HG03442 (cell line): ENCODE results near the gene CRYBG1.
"Not testable (repeated sequence)": the region's sequence is repeated elsewhere in the genome, so short reads cannot be mapped to it uniquely, and the experiment has no call there.

Experiments
- ATAC-seq: cut with Tn5 transposase; IDR thresholded peaks from one replicate; pipeline ENCODE4 v1.9.1; 2021; ENCODE audit warnings: mild to moderate bottlenecking, moderate library complexity; ENCODE audit not compliant: unreplicated experiment

The CRYBG1 gene

DNA sequence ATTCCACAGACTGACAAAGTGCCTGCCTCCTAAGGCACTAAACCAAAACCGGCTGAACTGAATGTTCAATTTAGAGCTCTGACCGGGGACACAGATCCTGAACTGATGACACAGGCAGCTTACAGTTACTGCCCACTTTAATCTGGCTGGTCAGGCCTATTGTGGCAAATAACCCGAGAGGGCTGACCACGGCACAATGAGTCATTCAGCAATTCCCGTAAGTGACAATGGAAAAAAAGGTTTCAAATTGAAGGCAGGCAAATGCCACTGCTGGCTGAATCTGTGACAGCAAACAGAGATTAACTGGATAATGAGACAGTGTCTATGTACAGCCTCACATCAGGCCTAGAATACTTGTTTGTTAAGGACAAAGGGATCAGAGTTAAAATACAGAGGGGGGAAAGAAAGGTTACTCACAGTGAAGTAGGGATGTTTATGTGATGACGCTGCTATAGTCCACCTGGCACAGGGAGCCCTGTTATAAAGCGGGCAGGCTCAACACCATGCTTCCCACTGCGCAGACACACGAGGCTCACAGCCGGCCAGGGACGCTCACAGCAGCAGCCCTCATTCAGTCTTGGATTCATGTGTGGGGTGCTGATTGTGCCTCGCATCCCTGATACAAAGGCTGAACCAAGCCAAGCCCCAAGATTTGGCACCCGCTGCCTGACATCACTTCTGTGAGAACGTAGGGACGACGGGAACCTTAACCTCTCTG lies 214.4 kb downstream of the CRYBG1 start:
- no peak for ATAC-seq

DNA sequence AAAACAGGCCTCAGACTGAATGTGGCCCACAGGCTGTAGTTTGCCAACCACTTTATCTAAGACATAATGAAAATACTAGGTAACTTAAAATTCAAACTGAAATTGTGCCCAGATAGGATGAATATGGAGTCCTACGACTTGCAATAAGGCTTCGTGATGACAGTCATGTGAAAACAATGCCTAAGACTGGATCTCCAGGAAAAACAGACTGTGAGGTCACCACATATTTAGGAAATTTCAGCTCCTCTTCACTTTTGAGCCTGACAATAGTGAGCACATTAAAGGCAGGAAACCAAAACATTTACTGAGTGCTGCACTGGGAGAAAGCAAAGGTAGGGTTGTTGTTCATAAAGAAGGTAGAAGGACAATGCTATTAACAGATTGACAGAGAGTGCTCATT lies 218.8 kb downstream of the CRYBG1 start:
- no peak for ATAC-seq

DNA sequence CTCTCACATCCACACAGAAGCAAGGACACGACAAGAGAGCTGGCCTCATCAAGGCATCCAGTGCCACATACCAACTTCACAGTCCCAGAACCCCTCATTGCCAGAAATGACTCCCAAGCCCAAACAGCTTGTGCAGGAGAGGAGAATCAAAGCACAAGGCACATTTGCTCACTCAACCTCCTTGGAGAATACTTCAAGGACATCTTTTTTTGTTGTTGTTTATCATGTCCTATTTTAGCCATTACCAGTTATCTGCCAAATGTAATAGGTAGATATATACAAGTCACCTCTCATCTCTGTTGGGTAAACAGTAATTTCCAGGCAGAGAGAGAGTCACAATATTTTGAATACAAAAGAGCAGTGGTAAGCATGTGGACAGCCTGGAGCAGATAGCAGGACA lies 221.0 kb downstream of the CRYBG1 start:
- no peak for ATAC-seq

DNA sequence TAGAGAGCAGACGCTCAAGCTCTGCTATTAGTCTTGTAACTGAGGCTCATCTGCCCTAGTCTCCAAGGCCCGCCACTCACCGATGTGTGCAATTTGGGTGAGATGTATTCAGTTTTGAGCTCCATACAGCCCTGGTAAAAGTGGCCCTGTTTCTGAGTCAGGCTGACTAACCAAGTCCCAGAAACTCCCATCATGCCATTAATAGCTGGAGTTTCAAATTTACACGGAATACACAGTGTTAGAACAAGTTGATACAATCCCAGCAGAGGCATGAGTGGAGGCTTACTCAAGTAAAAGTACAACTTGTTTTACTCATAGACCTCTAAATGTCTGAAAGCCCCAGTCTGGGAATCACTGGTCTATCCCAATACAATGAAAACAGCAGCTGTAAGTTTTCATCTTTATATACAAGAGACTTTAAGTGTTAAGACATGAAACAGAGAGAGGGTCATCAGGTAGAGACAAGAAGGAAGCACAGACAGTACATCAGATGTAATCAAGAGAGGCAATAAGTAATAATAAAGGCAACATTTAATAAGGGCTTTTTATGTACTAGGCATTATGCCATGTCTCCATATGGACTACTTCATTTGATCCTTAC lies 226.4 kb downstream of the CRYBG1 start:
- no peak for ATAC-seq

DNA sequence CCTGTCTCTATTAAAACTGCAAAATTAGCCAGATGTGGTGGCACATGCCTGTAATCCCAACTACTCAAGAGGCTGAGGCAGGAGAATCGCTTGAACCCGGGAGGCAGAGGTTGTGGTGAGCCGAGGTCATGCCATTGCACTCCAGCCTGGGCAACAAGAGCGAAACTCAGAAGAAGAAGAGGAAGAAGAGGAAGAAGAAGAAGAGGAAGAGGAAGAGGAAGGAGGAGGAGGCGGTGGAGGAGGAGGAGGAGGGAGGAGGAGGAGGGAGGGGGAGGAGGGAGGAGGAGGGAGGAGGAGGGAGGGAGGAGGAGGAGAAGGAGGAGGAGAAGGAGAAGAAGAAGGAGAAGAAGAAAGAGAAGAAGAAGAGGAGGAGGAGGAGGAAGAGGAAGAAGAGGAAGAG lies 228.4 kb downstream of the CRYBG1 start:
- ATAC-seq = not testable (repeated sequence)

DNA sequence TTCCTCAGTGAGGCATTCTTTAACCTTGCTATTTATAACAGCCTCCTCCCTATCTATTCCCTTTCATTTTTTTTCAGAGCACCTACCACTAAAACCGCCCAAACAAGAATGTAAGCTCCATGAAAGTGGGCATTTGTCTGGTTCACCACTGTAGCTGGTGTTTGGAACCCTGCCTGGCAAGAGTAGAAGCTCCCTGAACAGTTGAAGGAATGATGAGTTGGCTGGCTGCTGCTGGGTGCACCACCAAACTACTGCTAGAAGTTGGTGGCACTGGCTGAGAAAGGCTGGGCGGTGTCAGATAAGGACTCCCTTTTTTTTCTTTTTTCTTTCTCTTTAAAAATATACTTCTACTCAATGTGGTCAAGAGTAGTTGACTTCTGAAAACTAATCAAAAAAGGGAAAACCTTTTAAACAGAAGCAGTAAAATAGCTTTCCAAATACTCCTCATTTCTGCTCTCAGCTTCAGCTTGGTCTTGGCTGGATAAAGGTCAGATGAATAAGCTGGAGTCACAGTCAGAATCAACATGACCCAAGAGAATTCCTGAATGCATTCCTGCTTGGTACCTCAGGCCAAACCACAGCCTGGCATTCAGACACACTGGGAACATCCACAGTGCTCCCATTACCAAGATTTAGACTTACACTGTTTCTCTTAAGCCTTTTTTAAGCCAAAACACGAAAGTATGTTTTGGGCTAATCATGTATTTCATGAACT lies 230.8 kb downstream of the CRYBG1 start:
- no peak for ATAC-seq

DNA sequence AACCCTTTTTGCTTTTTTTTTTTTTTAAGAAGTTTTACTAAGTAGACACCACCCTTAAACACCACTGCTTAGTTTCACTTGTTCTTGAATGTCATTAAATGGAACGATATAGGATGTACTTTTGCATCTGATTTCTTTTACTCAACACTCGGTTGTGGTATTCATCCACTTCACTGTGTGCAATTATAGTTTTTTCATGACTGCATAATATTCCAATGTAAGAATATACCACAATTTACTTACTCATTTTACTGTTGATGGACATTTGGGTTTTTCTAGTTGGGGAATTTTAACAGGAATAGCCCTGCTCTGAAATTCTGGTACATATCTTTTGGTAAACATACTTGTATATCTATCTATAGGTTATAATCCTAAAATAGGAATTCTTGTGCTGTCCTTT lies 238.9 kb downstream of the CRYBG1 start:
- no peak for ATAC-seq

DNA sequence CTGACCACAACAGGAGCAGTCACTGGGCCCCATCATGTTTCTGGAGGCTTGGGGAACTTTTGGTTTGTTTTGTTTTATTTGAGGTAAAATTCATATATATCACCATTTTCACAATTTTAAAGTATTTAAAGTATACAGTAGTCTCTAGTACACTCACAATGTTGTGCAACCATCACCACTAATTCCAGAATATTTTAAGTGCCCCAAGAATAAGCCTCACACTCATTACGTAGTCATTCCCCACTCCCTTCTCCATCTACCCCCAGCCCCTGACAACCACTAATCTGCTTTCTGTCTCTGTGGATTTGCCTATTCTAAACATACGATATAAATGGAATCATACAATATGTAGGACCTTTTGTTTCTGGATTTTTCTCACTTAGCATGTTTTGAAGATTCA lies 239.8 kb downstream of the CRYBG1 start:
- no peak for ATAC-seq

DNA sequence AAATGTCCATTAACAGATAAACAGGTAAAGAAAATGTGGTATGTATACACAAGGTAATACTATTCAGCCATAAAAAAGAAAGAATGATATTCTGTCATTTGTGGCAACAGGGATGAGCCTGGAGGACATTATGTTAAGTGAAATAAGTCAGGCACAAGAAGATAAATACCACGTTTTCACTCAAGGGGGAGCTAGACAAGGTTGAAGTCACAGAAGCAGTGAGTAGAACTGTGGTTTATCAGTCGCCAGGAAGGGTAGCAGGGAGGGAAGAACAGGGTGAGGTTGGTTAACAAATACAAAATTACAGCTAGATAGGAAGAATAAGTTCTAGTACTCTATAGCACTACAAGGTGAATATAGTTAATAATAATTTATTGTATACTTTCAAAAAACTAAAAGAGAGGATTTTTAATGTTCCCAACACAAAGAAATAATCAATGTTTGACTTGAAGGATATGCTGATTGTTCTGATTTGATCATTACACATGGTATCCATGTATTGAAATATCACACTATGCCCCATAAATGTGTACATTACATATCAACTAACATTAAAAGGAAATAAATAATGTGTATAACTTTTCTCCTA lies 247.7 kb downstream of the CRYBG1 start:
- peak; percentile 75 for ATAC-seq

DNA sequence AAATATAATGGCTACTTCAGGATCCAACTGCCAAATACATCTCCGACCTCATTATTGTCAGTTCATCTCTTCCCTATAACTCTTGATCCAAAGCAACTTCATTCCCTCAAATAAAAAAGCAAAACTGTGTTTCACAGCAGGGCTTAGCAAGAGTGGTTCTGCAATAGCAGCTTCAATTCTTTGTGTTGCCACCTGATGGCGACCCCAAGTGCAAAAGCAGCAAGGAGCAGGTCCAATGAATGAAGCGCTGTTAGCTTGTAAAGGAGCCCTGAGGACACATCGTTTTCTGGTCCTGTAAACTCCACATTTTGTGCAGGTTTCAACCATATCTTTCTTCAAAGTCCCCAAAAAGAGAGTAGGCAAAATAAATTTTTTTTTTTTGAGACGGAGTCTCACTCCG lies 249.2 kb downstream of the CRYBG1 start:
- no peak for ATAC-seq

DNA sequence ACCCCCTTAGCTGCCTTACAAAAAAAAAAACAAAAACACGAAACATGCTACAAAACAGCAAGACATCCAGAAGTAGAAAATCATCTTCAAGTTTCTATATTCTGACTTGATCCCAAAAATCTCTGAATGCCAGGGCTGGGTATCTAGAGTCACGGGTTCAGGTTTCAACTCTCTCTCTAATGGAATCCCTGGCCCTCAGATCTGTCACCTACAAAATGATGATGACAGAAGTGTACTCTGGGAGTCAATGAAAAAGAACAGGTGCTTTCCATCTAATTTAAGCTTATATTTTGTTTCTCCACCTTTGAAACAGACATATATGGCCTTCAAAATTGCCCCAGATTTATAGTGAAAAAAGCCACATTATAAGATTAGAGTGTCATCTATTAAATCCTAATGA lies 250.5 kb downstream of the CRYBG1 start:
- no peak for ATAC-seq

DNA sequence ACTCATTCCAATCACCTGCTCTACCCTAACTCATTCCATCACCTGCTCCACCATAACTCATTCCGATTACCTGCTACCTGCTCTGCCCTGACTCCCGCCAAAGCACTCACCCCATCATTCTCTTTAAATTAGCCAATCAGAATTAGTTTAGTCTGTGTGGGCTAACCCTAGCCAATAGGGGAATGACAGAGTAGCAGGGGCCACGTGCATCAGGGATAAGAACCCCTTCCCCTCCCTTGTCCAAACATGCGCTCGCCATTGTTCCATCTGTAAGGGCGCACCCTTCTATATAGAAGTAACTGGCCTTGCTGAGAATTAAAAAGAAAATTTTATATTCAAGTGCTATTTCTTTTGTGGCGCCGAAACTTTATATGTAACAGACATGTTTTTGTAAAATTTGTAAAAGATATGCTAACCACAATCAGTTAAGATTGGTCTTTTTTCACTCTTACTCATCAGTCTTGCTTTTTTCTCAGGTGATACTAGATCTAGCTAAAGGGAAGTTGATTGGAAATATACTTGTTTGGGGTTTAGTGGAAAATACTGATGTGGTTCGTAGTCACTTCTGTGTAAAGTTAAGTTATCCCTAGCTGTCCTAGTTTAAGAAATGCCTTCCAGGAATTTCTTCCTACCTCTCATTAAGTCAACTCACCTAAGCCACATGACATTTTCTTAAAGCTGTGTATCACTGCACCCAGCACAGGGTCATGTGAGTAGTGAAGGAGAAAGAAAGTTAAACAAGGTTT lies 252.3 kb downstream of the CRYBG1 start:
- ATAC-seq = no peak

DNA sequence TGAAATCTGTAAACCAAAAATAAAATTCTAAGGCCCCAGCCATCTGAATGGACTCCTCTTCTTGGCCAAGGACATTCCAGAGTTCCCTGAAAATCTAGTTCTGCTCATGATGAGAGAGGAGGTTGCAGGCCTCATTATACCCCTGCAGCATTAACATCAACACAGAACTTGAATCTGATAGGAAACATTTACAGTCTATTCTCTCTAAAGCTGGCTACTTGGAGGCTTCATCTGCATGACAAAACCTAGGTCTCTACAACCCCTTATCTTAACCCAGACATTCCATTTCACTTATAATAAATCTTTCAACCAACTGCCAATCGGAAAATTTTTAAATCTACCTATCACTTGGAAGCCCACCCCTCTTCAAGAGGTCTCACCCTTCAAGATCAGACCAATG lies 253.1 kb downstream of the CRYBG1 start:
- ATAC-seq = no peak

DNA sequence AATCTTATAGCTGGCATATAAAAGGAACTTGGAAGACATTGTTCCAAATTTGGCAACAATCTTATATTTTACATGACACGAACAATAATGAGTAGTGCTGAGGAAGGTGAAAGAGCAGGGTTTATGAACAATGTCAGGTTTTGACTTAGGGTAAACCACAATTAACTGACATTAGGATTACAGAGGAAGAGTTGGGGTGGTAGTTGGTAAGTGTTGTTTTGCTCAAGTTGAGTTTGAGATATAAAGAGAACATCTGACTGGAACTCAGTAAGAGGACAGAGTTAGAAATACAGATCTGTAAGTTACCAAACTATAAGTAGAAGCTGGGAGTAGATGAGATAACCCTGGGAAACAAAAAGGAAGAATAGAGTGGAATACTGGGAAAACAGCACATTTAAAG lies 253.6 kb downstream of the CRYBG1 start:
- no peak for ATAC-seq

DNA sequence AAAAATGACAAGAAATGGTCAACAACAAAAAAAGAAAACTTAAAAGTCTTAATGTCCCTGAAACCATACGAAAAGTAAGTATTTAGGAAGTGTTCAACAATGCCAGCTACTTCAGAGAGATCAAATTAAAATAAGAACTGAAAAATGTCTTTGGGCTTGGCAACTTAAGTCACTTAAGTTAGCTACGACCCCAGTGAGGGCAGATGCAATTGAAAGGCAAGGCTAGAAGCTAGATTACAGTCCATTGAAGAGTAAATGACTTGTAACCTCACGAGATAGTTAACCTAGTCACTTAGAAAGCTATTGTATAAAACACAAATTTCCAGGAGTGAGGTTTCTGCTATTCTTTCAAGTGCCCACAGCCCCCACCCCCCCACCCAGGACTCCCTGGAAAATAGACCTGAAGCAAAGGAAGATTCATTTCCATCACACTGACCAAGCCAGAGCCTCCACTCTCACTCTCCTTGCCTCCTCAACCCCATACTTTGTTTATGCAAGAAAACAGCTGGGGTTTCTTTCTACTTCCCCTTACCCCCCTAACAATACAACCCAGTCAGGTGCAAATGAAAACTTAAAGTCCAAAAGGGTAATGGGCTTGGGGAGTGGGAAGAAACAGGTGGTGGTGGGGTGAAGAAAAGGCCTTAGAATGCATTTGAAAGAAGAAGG lies 254.2 kb downstream of the CRYBG1 start:
- ATAC-seq = no peak

DNA sequence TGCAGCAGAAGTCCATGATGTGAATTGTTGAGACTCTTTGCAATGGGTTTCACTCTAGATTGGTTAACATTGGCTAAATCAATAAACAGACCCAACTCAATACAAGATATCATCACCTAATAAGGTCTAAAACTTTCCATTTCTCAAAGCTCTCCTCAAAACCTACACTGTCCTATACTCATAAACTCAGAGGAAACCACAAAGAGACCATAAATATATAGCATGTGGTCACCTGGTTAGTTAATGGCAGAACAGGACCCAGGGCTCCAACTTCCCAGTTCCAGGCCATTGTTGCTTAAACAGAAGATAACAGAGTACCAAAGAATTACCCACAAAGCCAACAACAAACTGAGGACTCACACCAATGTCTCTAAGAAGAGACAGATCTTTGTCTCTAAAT lies 256.8 kb downstream of the CRYBG1 start:
- ATAC-seq = no peak

DNA sequence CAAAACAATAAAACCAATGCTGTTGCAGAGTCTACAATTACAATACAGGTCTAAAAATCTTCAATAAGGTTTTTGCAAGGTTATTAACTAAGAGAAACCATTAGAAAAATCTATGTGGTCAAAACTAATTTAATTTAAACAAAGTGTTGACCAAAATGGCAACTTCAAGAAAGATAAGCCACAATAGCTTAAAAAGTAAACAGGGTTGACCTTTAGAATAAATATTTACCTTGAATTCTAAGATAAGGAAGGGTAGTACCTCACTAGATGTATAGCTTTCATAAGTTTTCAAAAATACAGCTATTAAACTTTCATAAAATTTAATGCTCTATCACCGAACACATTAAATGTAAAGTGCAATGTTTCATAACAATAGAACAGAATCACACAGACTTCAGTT lies 257.3 kb downstream of the CRYBG1 start:
- ATAC-seq = no peak

DNA sequence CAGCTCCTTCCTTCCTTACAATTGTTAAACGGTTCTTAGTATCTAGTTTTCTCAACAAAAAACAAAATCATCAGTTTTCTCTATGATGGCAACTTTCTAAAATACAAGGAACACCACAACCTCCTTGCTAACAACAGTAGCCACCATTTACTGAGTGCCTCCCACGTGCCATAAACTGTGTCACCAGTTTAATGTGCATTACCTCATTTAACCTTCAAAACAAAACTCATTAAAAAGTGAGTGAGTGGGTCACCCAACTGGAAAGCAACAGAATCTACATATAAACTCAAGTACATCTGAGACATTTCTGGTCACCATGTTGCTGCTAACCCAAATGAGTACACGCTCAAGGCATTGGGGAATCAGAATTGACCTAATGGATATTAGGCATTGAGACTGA lies 257.8 kb downstream of the CRYBG1 start:
- no peak for ATAC-seq

DNA sequence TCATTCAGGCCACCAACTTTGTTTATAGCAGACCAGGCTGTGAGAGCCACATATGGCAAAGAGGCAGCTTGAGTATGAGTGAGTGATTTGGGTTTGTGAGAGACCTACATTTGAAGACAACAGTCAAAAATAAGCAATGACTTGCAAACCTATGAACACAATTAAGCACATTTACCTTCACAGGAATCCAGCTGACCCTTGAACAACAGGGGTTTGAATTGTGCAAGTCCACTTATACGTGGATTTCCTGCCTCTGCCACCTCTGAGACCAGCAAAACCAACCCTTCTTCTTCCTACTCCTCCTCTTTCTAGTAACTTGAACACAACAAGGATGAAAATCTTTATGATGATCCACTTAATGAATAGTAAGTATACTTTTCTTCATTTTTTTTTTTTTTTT lies 258.7 kb downstream of the CRYBG1 start:
- no peak for ATAC-seq

DNA sequence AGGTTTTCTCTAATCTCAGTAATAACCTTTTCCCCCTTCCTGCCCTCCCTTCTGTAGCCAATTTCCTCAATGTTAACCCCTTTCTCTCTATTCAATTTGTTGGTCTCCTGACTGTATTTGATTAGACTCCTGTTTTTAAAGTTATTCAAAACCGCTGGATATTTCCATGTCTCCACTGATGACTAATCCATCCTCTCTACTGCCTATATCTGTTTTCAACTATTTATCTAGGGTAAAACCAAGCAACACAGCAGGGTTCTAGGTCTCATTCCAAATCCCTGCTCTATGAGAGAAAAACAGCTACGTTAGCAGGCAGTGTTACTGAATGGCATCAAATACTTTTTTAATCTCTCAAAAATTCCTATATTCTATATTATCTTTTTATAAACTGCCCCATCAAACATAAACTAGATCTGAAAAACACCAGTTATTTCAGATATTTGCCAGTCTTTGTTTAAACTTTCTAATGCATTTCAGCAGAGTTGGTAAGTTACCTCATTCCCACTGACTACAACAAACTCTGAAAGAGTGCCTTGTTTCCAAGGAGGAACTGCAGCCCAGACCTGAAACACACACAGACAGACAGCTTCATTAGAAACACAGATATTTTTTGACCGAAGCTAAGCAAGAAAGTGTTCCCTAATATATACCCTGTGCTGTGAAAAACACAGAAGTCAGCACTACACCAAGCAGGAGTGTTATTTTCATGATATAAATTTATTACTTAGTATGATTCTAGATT lies 260.6 kb downstream of the CRYBG1 start:
- no peak for ATAC-seq
